GM12872 (cell line): ENCODE data around the gene KTN1.

Experiments
- CTCF ChIP-seq: IDR thresholded peaks from 3 replicates; pipeline ENCODE4 v1.5.1; 2011; ENCODE audit warnings: low read depth, mild to moderate bottlenecking, low read length, moderate library complexity; ENCODE audit not compliant: insufficient read depth

The KTN1 gene

GRCh38 chr14:55661029-55661428 lies 81.0 kb downstream of the KTN1 start:
- no peak for TF ChIP-seq CTCF

- TF ChIP-seq CTCF: no peak
Measured at GRCh38 chr14:55662752-55663151, 82.7 kb downstream of the KTN1 start.

DNA sequence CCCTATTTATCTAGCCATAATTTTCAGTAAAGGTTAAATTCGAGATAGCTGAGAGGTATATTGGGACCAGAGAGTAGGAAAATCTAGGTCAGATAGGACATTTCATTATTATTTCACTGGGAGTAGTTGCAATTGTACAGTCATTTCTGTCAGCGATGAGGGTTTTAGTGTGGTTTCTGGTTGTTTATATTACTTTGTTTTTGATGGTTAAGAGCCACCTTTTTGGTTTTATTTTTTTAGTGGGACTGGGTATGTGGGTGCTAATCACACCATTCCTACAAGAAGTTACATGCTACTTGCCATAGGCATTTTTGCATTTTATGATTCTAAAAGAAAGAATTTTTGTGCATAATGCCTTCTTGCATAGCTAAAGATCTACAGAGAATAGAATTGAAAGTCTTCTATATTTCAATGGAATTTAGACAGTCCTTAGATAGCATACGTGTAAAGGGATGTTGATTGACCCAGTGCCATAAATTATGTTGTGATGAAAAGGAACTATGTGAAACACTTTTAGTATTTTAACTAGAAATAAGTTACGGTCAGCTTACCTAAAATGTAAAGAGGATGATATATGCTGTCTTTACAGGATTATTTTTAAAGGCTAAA lies 85.2 kb downstream of the KTN1 start:
- TF ChIP-seq CTCF: no peak

- TF ChIP-seq CTCF: no peak
Measured at GRCh38 chr14:55667801-55668200, 87.8 kb downstream of the KTN1 start.

DNA sequence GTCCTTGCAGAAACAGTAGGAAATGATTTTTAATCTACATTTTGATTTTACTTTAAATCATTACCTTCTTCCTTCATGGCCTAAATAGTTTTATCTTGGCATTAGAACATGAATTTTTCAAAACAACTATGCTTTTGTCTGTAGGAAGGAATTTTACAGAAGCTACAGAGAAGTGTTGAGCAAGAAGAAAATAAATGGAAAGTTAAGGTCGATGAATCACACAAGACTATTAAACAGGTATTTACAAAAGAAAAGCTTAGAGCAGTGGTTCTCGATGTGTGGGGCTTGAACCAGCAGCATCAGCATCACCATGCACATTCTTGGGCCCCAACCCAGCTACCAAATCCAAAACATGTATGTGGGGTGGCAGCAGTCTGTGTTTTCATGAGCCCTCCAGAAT lies 91.6 kb downstream of the KTN1 start:
- no peak for TF ChIP-seq CTCF

DNA sequence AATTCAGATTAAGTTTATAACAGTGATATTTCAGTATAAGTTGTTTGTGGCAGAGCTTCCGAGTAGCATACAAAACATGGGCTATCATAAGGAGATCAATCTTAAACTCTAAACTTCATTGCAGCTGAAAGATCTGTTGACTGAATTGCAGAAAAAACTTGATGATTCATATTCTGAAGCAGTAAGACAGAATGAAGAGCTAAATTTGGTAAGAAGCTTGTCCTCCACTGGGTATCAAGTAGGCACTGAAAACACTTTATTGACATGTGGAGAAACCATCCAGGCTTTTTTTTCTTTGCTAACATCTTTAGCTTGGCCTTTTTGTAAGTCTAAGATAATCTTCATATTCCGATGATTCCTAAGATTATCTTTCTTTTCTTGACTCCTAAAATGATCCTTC lies 93.0 kb downstream of the KTN1 start:
- TF ChIP-seq CTCF: no peak

GRCh38 chr14:55681096-55681495 lies 101.1 kb downstream of the KTN1 start:
- TF ChIP-seq CTCF: no peak
